ENCODE data around the gene FOXJ3. TPM values are rescaled to one million over a fixed set of nuclear protein-coding genes. Genes with fewer than 3 reads are reported as not detected.

The FOXJ3 gene
- total RNA-seq, 1 experiment from 2014 or later: 51.1 TPM

DNA sequence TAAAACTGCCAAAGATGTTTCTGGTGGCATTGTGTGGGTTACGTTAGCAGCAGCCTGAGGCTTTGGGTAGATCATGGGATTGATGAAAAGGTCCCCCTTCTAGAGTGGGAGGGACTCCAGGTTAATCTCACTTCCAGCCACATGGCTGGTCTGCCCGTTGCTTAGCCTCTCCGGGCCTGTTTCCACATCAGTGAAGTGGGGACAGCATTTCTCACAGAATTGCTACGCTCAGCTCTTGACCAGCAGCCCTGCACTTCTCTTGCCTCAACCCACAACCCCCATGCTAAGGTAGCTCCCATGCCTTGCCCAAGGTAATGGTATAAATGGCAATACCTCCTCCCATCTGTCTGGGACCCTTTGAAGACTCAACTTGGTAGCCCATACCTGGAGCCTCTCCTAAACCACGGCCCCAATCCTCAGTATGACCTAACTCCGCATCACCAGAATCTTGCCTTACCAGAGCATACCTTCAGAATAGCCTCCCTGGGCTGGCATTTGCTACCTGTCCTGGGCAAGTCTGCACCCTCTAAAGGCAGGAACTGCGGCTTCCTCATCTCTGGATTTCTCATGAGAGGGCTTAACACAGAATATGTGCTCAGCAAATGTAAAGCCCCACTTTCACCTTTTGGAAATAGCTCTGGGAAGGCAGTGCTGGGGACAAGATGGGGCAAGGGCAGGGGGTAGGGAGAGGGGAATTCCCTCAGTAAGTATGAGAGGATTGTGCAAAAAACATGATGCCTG, 159.6 kb downstream of the FOXJ3 start:
- RAD21 ChIA-PET (ENCODE audit: low non-redundant PET in 1 of 2, low total read pairs in 2 of 2, uncharacterized antibody in 2 of 2, unreplicated experiment in 2 of 2): interaction anchor here in 1 of 2 experiments (0.6 kb wide), 1 partner anchor 363 kb away, joined by 7 read pairs; no protein-coding TSS in a partner anchor
- intact Hi-C loops (cut with micrococcal nuclease): loop anchor here (10.0 kb wide), 2 partner anchors 559 to 911 kb away; no protein-coding TSS in a partner anchor
- no peak for ATAC-seq
- Histone ChIP-seq H3K4me3 (replicated peaks in 1 of 2; ENCODE audit: low read depth in 1 of 2, low read length in 2 of 2) (no peak overlapping the region), H3K9me3 (ENCODE audit: control insufficient read depth in 1 of 2, insufficient read depth in 1 of 2, low read depth in 1 of 2, low read length in 2 of 2) (no peaks in the 10 kb centered on the region), H3K27me3 (ENCODE audit: insufficient read depth, low read length) (no peaks in the 10 kb centered on the region), H3K9me2 (ENCODE audit: insufficient read depth) (no peaks in the 10 kb centered on the region), H3K79me2 (ENCODE audit: insufficient read depth, low read length) (no peaks in the 10 kb centered on the region), H3K27ac (ENCODE audit: low read depth, low read length) (no peak overlapping the region), H2AFZ (ENCODE audit: low read depth, low read length, poor library complexity, severe bottlenecking) (no peak overlapping the region), H3K4me1 (ENCODE audit: control insufficient read depth in 1 of 2, insufficient read depth in 2 of 2, low read length in 2 of 2) (peaks cover 4 to 12% of the 10 kb centered on the region in 2 experiments), H3K4me2 (ENCODE audit: low read length) (no peak overlapping the region), H4K20me1 (ENCODE audit: insufficient read depth) (0 out of 2 replicates have a peak, but pooled peaks cover 5% of the 10 kb centered on the region), H3K9ac (ENCODE audit: low read length) (no peak overlapping the region), H3K36me3 (ENCODE audit: control insufficient read depth in 1 of 2, insufficient read depth in 2 of 2, low read length in 2 of 2) (peaks cover 0 to 10% of the 10 kb centered on the region in 2 experiments; a peak in 1 of 4 replicates)
- POLR2A ChIA-PET: no interaction called here
- BruUV-seq (replicated peaks): no TSS peak
- TF ChIP-seq EZH2phosphoT487 (IDR thresholded peaks at IDR 0.05; ENCODE audit: borderline replicate concordance) (no peak), FOSL1 (IDR thresholded peaks at IDR 0.05; ENCODE audit: low read depth) (no peak), POLR2A (IDR thresholded peaks at IDR 0.05; ENCODE audit: borderline replicate concordance, extremely low read depth, insufficient read depth, insufficient read length) (no peak), SIN3A (IDR thresholded peaks at IDR 0.05; ENCODE audit: low read depth) (no peak), ELF1 (IDR thresholded peaks at IDR 0.05; ENCODE audit: borderline replicate concordance, low read depth) (no peak)
- TF ChIP-seq, protein P1, sequence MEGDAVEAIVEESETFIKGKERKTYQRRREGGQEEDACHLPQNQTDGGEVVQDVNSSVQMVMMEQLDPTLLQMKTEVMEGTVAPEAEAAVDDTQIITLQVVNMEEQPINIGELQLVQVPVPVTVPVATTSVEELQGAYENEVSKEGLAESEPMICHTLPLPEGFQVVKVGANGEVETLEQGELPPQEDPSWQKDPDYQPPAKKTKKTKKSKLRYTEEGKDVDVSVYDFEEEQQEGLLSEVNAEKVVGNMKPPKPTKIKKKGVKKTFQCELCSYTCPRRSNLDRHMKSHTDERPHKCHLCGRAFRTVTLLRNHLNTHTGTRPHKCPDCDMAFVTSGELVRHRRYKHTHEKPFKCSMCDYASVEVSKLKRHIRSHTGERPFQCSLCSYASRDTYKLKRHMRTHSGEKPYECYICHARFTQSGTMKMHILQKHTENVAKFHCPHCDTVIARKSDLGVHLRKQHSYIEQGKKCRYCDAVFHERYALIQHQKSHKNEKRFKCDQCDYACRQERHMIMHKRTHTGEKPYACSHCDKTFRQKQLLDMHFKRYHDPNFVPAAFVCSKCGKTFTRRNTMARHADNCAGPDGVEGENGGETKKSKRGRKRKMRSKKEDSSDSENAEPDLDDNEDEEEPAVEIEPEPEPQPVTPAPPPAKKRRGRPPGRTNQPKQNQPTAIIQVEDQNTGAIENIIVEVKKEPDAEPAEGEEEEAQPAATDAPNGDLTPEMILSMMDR (IDR thresholded peaks at IDR 0.05 in 2 of 3, conservative IDR thresholded peaks at IDR 0.05 in 1 of 3; ENCODE audit: borderline replicate concordance in 1 of 3, insufficient read depth in 1 of 3, low read depth in 2 of 3, low read length in 2 of 3): no peak
- CTCF ChIA-PET: interaction anchor here (0.5 kb wide), 1 partner anchor 341 kb away, joined by 3 read pairs; no protein-coding TSS in a partner anchor
- no peak for DNase-seq (ENCODE audit: low read depth, low spot score)
